Left hindlimb (tissue), 1 donor: ENCODE results near the gene HIGD1A.
A peak's percentile ranks its signal among the peaks of the same experiment; 100 is the strongest.
"Not testable (repeated sequence)": the region's sequence is repeated elsewhere in the genome, so short reads cannot be mapped to it uniquely, and the experiment has no call there.

Experiments used
- DNase-seq: peaks from one replicate; pipeline ENCODE4 v3.0.0-alpha.2; 2018

HIGD1A gene

GRCh38 chr3:42827654-42828053 is 23.4 kb upstream of the HIGD1A start:
- no peak for DNase-seq

- DNase-seq, result no peak
Observed at GRCh38 chr3:42827023-42827422, 22.7 kb upstream of the HIGD1A start.

- DNase-seq, result no peak
Observed at GRCh38 chr3:42826141-42826540, 21.9 kb upstream of the HIGD1A start.

DNA sequence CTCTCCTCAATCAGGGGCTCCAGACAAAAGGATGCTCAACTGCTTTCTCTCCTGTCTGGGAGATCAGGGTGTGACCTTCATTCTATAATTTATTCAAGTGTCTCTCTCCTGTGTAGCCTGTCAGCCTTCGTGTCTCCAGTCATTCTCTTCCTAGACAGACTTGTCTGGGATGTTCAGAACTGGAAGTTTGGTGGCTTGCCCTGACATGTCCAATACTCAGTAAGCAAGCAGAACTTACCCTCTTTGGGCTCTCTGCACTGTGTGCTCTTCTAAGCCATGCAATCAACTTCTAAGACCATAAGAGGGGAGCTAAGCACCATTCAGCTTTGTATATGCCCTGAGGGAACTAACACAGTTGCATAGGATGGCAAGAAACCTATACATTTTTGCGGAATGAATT is 19.1 kb upstream of the HIGD1A start:
- DNase-seq, result no peak

DNA sequence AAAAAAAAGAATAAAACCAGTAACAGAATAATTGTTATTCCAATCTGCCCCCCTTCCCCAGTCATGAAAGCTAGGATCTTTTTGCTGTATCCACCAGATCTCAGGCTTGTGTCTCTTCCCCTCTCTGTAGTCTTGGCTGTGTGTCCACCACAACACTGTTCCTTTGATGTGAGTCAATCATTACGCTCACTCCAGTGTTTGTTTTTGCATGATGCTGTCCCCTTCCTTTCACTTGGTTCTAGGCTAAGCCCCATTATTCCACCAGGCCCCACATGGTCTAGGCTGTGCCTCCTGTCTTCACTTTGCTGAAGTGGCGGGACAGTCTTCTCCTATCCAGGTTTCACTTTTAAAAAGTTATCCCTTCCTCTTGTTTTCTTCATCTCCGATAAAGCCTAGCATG is 18.5 kb upstream of the HIGD1A start:
- DNase-seq, result no peak

- no peak for DNase-seq
Observed at GRCh38 chr3:42820746-42821051, 16.4 kb upstream of the HIGD1A start.

DNA sequence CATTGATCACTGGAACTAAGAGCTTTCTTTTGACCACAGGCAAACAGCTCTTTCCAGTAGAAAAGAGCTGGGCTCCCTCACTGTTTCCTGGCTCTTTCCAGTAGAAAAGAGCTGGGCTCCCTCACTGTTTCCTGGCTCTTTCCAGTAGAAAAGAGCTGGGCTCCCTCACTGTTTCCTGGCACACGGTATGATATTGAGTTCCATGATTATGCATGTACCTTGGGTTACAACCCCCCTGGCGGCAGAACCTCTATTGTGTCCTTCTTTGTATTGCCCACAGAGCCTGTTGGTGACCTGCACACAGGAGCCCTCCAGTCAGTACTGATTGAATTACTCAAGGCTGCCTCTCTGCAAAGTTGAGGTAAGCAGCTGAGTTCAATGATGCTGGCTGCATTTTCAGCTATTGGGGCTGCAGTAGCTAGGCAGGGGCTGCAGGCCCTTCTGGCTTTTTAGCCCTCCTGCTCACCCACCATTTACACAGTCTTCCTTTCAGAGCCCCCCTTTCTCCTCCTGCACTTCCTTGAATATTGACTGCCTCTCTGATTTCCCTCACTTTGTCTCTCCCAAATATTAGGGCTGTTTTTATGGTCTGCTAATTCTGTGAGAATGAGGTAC is 15.2 kb upstream of the HIGD1A start:
- no peak for DNase-seq

DNA sequence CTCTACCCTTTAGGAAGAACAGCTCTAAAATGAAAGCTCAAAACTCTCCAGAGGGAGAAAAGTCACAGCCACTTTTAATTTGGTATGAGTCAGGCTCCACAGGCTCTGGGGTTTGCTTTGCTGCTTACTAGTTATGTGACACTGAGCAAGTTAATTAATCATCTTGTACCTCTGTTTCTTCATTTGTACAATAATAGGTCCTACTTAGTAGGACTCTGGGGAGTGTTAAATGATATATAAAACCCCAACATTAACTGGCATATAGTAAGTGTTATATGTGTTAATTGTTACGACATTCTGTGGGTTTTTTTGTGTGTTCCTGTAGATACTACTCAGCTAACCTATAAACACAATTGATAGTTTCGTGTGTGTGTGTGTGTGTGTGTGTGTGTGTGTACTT is 11.5 kb upstream of the HIGD1A start:
- no peak for DNase-seq

DNA sequence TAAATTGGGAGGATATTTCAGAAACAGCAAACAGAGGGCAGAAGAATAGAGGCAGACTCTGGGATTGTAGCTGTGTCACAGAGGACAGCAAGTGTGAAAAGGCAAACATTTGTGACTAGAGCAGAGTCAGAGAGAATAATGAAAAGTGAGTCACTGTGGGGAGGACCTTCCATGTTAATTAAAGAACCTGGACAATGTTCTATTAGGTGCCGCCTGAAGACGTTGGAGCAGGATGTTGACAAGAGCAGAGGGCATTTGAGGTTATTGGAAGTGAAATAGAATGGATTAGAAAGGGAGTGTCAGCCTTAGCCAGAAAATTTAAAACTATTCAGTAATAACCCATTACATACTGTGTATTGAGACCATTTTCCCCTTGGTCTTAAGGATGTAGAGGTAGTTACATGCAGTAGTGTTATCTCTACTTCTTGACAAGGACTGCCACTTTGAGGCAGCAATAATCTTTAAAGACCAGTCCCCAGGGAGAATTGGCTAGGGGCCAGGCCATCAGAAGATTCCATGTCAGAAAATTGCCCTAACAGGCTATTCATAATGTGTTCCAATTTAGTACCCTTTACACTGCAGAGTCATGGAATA is 10.7 kb upstream of the HIGD1A start:
- DNase-seq, result no peak

DNA sequence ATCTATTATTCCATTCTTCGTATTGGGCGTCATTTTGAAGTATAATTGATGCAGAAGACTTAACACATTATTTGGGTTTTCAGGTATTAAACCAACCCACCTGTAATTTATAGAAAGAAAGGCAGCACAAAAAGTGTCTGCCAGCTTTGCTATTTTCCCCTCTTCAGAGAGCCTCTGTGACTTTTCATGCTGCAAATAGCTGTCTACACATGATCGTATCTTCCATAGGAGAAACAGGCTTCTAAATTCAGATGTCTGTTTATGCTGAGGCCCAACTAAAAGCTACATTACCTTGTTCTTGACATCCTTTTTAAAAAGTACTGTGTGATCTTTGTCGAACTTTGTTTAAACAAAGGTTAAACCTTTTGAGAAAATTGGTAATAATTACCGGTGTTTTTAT is 10.0 kb upstream of the HIGD1A start:
- DNase-seq, result no peak

GRCh38 chr3:42811118-42811883 is 7.0 kb upstream of the HIGD1A start:
- not testable (repeated sequence) for DNase-seq

GRCh38 chr3:42810706-42811105 is 6.4 kb upstream of the HIGD1A start:
- not testable (repeated sequence) for DNase-seq

GRCh38 chr3:42809202-42809601 is 4.9 kb upstream of the HIGD1A start, which contains the start of gene ACKR2:
Gene ACKR2 (plus strand): TSS chr3:42809445. CDS start chr3:42864503, 55,058 bp downstream.
- no peak for DNase-seq

DNA sequence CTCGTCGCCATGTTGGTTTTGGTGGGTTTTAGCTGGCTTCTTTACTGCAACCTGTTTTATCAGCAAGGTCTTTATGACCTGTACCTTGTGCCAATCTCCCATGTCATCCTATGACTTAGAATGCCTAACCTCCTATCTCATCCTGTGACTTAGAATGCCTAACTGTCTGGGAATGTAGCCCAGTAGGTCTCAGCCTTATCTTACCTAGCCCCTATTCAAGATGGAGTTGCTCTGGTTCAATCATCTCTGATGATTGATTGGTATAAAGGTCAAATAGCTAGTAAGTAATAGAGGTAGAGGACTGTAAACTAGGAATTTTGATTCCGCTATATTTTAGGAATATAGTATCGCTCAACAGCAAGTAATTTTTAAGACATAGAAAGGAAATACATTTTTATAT is 3.6 kb upstream of the HIGD1A start:
- DNase-seq, result no peak

DNA sequence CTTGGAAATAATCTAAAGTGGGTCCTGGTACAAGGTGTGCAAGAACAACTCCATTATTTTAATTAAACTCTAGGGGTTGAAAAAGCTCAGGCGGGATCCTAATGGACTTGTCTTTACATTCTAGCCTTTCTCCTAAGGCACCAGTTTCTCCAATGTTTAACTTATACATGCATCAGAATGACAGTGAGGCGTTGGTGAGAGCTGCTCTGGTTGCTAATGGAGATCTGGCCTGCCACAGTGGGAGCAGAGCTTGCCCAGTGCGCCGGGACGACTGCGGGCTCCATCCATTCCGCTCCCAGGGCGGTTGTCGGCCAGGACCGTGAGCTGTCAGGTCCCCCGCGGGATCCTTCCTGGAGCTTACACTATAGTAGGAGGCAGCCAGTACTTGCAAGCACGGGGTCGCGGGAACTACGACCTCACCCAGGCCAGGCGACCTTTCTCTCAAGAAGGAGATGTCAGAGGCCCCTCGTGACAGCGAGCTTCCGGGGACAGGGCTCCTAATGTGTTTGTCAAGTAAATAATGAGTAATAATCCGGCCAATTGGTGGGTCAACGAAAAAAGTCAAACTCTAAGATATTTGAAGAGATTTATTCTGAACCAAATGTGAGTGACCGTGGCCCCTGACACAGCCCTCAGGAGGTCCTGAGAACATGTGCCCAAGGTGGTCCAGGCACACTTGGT is 991 bp upstream of the HIGD1A start:
- no peak for DNase-seq

- no peak for DNase-seq
Observed at GRCh38 chr3:42804831-42805132, 492 bp upstream of the HIGD1A start.

GRCh38 chr3:42803414-42804105 is 730 bp downstream of the HIGD1A start:
- DNase-seq, result peak; percentile 65

DNA sequence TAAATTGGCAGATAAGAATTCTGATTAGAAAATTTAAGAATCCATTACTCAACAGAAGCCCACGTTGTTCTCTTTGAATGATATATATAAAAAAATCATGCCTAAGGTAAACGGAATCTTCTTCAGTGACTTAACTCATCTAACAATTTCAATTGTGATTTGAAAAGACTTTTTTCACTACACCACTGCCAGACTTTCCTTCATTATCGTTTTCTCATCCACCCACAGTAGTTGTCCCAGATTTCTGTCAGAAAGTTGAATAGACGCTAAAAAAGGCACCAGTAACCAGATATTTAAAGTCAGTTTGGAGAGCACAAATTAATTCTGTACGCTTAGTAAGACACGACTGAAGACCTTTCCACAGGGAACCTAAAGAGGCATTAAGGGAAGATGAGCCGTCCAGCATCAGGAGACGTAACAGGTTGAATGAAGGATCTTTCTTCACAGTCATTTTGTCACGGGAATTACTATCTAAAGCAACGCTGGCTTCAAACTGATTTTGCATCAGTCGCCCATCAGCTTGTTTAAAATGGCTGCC is 1.3 kb downstream of the HIGD1A start:
- DNase-seq, result no peak

GRCh38 chr3:42801784-42802183 is 2.5 kb downstream of the HIGD1A start:
- no peak for DNase-seq

DNA sequence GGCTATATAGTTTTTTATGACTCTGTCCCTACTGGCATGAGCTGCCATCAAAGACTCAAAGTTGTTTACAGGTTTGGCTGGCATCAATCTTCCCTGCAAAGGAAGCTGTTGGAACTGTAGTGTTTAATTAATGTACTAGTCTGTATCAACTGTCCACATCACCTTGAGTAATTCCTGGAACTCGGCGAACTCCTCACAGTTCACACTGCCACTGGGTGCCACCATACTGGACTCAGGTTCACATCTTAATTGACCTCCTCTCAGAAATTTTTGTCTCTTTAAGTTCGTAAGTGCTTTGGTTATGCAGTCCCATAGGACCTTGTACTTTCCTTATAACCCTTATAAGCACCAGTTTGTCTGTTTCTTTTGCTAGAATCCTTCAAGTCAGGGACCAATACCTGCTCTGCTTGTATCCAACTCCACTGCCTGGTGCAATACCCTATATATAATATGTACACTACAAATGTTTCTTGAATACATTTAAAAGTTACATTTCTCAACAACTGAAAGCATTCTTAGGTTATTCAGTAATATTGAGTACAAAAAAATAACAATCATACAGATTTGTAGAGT is 3.2 kb downstream of the HIGD1A start:
- DNase-seq, result no peak

DNA sequence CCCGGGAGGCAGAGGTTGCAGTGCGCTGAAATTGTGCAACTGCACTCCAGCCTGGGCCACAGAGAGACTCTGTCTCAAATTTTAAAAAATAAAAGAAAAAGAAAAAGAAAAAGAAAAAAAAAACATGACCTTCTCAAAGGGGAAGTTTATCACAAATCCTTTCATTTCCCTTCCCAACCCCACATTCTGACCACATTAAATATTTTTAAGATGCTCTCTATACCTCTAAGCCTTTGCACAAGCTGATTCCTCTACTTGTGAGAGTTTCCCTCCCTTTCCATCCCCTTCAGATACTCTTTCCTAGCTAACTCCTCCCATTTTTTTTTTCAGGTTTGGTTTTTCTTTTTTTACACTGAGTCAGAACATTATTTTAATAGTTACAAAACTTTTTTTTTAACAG is 4.0 kb downstream of the HIGD1A start:
- DNase-seq, result no peak

DNA sequence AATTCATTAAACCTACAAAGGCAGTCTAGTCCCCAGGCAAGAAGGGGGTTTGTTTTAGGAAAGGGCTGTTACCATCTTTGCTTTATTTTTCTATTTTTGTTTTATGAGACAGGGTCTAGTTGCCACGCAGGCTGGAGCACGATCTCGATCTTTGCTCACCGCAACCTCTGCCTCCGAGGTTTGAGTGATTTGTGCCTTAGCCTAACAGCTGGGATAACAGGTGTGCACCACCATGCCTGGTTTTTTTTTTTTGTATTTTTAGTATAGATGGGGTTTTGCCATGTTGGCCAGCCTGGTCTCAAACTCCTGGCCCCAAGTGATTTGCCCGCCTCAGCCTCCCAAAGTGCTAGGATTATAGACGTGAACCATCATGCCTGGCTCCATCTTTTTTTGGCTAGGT is 4.9 kb downstream of the HIGD1A start:
- no peak for DNase-seq
